Measurements from ENCODE around the gene FUT8. TPM values are rescaled to one million over a fixed set of nuclear protein-coding genes. Genes with fewer than 3 reads are reported as not detected.

FUT8 gene
- total and polyA plus RNA-seq, 4 donors = 1.1 to 14.1 (median 4.0) TPM

- no peaks in the 10 kb centered on the region for H3K27me3 ChIP-seq (ENCODE audit: control insufficient read depth in 4 of 4, insufficient read depth in 4 of 4, low read length in 3 of 4)
- no peak overlapping the region for H3K9ac ChIP-seq (ENCODE audit: low read depth in 1 of 2, low read length in 2 of 2)
- no peak for DNase-seq (ENCODE audit: low spot score)
- WGBS = 74% methylated on average over 1 of the region's 1 CpG
- peaks cover 1 to 2% (median 2%) of the 10 kb centered on the region in 4 donors for H3K4me1 ChIP-seq (ENCODE audit: control insufficient read depth in 4 of 4, insufficient read depth in 4 of 4, low read length in 3 of 4)
- H3K27ac ChIP-seq (ENCODE audit: low read depth in 1 of 2, low read length in 2 of 2) = no peak overlapping the region
- no peaks in the 10 kb centered on the region for H3K9me3 ChIP-seq (ENCODE audit: control insufficient read depth in 4 of 4, low read length in 3 of 4)
- no peak overlapping the region for H3K4me3 ChIP-seq (ENCODE audit: low read depth in 1 of 3, low read length in 3 of 3)
- no peaks in the 10 kb centered on the region for H3K36me3 ChIP-seq (ENCODE audit: control insufficient read depth in 4 of 4, insufficient read depth in 3 of 4, low read depth in 1 of 4, low read length in 3 of 4)
- TF ChIP-seq RXRA (IDR thresholded peaks at IDR 0.05) (no peak), YY1 (IDR thresholded peaks at IDR 0.05) (no peak)
- TF ChIP-seq, protein P1, sequence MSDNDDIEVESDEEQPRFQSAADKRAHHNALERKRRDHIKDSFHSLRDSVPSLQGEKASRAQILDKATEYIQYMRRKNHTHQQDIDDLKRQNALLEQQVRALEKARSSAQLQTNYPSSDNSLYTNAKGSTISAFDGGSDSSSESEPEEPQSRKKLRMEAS (IDR thresholded peaks at IDR 0.05) = no peak
- TF ChIP-seq, protein P2, sequence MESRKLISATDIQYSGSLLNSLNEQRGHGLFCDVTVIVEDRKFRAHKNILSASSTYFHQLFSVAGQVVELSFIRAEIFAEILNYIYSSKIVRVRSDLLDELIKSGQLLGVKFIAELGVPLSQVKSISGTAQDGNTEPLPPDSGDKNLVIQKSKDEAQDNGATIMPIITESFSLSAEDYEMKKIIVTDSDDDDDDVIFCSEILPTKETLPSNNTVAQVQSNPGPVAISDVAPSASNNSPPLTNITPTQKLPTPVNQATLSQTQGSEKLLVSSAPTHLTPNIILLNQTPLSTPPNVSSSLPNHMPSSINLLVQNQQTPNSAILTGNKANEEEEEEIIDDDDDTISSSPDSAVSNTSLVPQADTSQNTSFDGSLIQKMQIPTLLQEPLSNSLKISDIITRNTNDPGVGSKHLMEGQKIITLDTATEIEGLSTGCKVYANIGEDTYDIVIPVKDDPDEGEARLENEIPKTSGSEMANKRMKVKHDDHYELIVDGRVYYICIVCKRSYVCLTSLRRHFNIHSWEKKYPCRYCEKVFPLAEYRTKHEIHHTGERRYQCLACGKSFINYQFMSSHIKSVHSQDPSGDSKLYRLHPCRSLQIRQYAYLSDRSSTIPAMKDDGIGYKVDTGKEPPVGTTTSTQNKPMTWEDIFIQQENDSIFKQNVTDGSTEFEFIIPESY (IDR thresholded peaks at IDR 0.05) = no peak
- TF ChIP-seq, protein P3, sequence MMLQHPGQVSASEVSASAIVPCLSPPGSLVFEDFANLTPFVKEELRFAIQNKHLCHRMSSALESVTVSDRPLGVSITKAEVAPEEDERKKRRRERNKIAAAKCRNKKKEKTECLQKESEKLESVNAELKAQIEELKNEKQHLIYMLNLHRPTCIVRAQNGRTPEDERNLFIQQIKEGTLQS (IDR thresholded peaks at IDR 0.05) = no peak
Observed at GRCh38 chr14:65599375-65599774, 186.8 kb downstream of the FUT8 start.

DNA sequence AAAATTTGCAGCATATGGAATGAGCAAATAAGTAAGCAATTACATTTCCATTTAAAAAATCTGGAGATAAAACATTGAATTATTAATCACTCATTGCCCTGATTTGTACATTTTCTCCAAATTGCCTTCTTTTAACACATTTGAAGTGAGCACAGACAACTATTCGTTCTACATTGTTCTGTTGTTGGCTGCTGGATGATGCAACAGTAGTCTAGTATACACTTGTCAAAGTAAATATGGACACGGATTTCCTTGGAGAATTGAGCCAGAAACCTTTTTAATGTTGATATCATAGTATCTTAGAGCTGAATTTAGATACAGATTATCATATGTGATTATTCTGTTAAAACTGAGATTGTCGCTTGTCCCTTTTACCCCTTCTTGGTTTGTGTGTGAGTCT, 188.2 kb downstream of the FUT8 start:
- WGBS = 58% methylated on average over 3 of the region's 3 CpGs
- H3K27ac ChIP-seq (ENCODE audit: low read depth in 1 of 2, low read length in 2 of 2) = no peak overlapping the region
- no peaks in the 10 kb centered on the region for H3K36me3 ChIP-seq (ENCODE audit: control insufficient read depth in 4 of 4, insufficient read depth in 3 of 4, low read depth in 1 of 4, low read length in 3 of 4)
- TF ChIP-seq, protein P3 (IDR thresholded peaks at IDR 0.05) = no peak
- TF ChIP-seq JUND (IDR thresholded peaks at IDR 0.05) = no peak
- TF ChIP-seq, protein P2 (IDR thresholded peaks at IDR 0.05) = no peak
- no peak for TF ChIP-seq REST (IDR thresholded peaks at IDR 0.05)
- TF ChIP-seq FOXA1 (IDR thresholded peaks at IDR 0.05) = no peak
- no peak for TF ChIP-seq RAD21 (IDR thresholded peaks at IDR 0.05)
- no peak for TF ChIP-seq EGR1 (IDR thresholded peaks at IDR 0.05; ENCODE audit: low read depth in 2 of 2)
- no peak for TF ChIP-seq HNF4G (IDR thresholded peaks at IDR 0.05)
- TF ChIP-seq FOXA2 (IDR thresholded peaks at IDR 0.05) = no peak
- TF ChIP-seq RXRA (IDR thresholded peaks at IDR 0.05) = no peak
- TF ChIP-seq, protein P1 (IDR thresholded peaks at IDR 0.05) = no peak
- TF ChIP-seq HNF4A (conservative IDR thresholded peaks at IDR 0.05) = no peak
- TF ChIP-seq CTCF (IDR thresholded peaks at IDR 0.05; ENCODE audit: low read depth, low read length, missing input control) = no peak
- no peak for TF ChIP-seq SP1 (IDR thresholded peaks at IDR 0.05)
- no peak for TF ChIP-seq NR2F2 (IDR thresholded peaks at IDR 0.05)
- no peak for TF ChIP-seq GABPA (IDR thresholded peaks at IDR 0.05 in 1 of 2, conservative IDR thresholded peaks at IDR 0.05 in 1 of 2)
- TF ChIP-seq TAF1 (conservative IDR thresholded peaks at IDR 0.05) = no peak
- TF ChIP-seq YY1 (IDR thresholded peaks at IDR 0.05) = no peak
- H3K27me3 ChIP-seq (ENCODE audit: control insufficient read depth in 4 of 4, insufficient read depth in 4 of 4, low read length in 3 of 4) = no peaks in the 10 kb centered on the region
- H3K9ac ChIP-seq (ENCODE audit: low read depth in 1 of 2, low read length in 2 of 2) = no peak overlapping the region
- DNase-seq (ENCODE audit: low spot score) = no peak
- H3K4me3 ChIP-seq (ENCODE audit: low read depth in 1 of 3, low read length in 3 of 3) = no peak overlapping the region
- H3K4me1 ChIP-seq (ENCODE audit: control insufficient read depth in 4 of 4, insufficient read depth in 4 of 4, low read length in 3 of 4) = no peaks in the 10 kb centered on the region
- H3K9me3 ChIP-seq (ENCODE audit: control insufficient read depth in 4 of 4, low read length in 3 of 4) = no peaks in the 10 kb centered on the region

Measured in liver (tissue), 9 donors.